Cardiac fibroblast (primary cell): ENCODE results near the gene FCRL6.
A peak's percentile ranks its signal among the peaks of the same experiment; 100 is the strongest.

Source experiments
- DNase-seq, 2 donors: peaks; one replicate each; pipeline versions ENCODE4 v3.0.0 to v3.0.0-alpha.2; 2010; ENCODE audit warnings: low read depth in 2 of 2
- H3K4me3 ChIP-seq, 2 donors: replicated peaks in 1 of 2; 1 replicate in 1 of 2; 2 replicates in 1 of 2; pipeline ENCODE4 v1.5.1; 2011; ENCODE audit warnings: low read depth in 2 of 2, low read length in 2 of 2, mild to moderate bottlenecking in 2 of 2, moderate library complexity in 1 of 2
- CTCF ChIP-seq: IDR thresholded peaks from one replicate; pipeline ENCODE4 v1.5.1; 2011; ENCODE audit warnings: low read depth, mild to moderate bottlenecking, low read length, inconsistent platforms

The FCRL6 gene

GRCh38 chr1:159771127-159771895, 30.8 kb upstream of the FCRL6 start:
- no peak for TF ChIP-seq CTCF
- DNase-seq = no peak
- no peak overlapping the region for H3K4me3 ChIP-seq

- no peak for TF ChIP-seq CTCF
- no peak overlapping the region for H3K4me3 ChIP-seq
- DNase-seq = peak in 1 of 2 donors; percentile 40
Measured at GRCh38 chr1:159774465-159774864, 27.7 kb upstream of the FCRL6 start.

GRCh38 chr1:159775716-159776115, 26.4 kb upstream of the FCRL6 start:
- TF ChIP-seq CTCF = no peak
- DNase-seq = peak; percentile 52 to 59
- H3K4me3 ChIP-seq = no peak overlapping the region

GRCh38 chr1:159778266-159778665, 23.9 kb upstream of the FCRL6 start:
- DNase-seq = peak in 1 of 2 donors; percentile 72
- TF ChIP-seq CTCF = no peak
- no peak overlapping the region for H3K4me3 ChIP-seq

GRCh38 chr1:159779403-159779851, 22.7 kb upstream of the FCRL6 start:
- peak; percentile 91 to 95 for DNase-seq
- H3K4me3 ChIP-seq = no peak overlapping the region
- TF ChIP-seq CTCF = no peak

GRCh38 chr1:159780583-159781582, 21.3 kb upstream of the FCRL6 start, which contains the start of gene DUSP23:
Gene DUSP23 (plus strand): TSS chr1:159780962. CDS start chr1:159781101, 139 bp downstream.
- H3K4me3 ChIP-seq = peak within 1 kb of the TSS; percentile 68 to 73
- peak; percentile 95 for TF ChIP-seq CTCF
- DNase-seq = peak; percentile 99
